ENCODE data around the gene PTPN4.

GRCh38 chr2:119921825-119922224, 162.1 kb downstream of the PTPN4 start:
- TF ChIP-seq CTCF (IDR thresholded peaks at IDR 0.05), result no peak
- no peak for TF ChIP-seq POLR2A (IDR thresholded peaks at IDR 0.05)
- TF ChIP-seq EP300 (IDR thresholded peaks at IDR 0.05), result no peak

All from tibial nerve (tissue), 4 donors.